Stimulated activated CD4-positive, alpha-beta T cell treated with anti-CD3 and anti-CD28 coated beads, Interleukin-2, amount 100 ng/mL, for 48 hours (primary cell): ENCODE results near the gene GPR156.
"Not testable (repeated sequence)": the region's sequence is repeated elsewhere in the genome, so short reads cannot be mapped to it uniquely, and the experiment has no call there.

Source experiments
- DNase-seq, 2 donors: peaks; one replicate each; pipeline ENCODE4 v3.0.0-alpha.2; 2020

The GPR156 gene

GRCh38 chr3:120272286-120272685 is 12.7 kb downstream of the GPR156 start:
- no peak for DNase-seq

GRCh38 chr3:120265989-120266388 is 19.0 kb downstream of the GPR156 start:
- DNase-seq, result no peak

GRCh38 chr3:120264963-120265362 is 20.1 kb downstream of the GPR156 start:
- no peak for DNase-seq

GRCh38 chr3:120263792-120264191 is 21.2 kb downstream of the GPR156 start:
- no peak for DNase-seq

- DNase-seq, result no peak
Measured at GRCh38 chr3:120258009-120258408, 27.0 kb downstream of the GPR156 start.

- DNase-seq, result no peak
Measured at GRCh38 chr3:120245386-120245785, 39.6 kb downstream of the GPR156 start.

GRCh38 chr3:120244834-120245225 is 40.2 kb downstream of the GPR156 start:
- DNase-seq, result no peak

- no peak for DNase-seq
Measured at GRCh38 chr3:120239644-120240043, 45.4 kb downstream of the GPR156 start.

- DNase-seq, result no peak
Measured at GRCh38 chr3:120227710-120228347, 57.2 kb downstream of the GPR156 start.

GRCh38 chr3:120224237-120224636 is 60.8 kb downstream of the GPR156 start:
- no peak for DNase-seq

GRCh38 chr3:120218981-120219380 is 66.0 kb downstream of the GPR156 start:
- no peak for DNase-seq

GRCh38 chr3:120216633-120217032 is 68.4 kb downstream of the GPR156 start:
- DNase-seq, result not testable (repeated sequence)

- no peak for DNase-seq
Measured at GRCh38 chr3:120214176-120214575, 70.8 kb downstream of the GPR156 start.

- no peak for DNase-seq
Measured at GRCh38 chr3:120212505-120212904, 72.5 kb downstream of the GPR156 start.

GRCh38 chr3:120209425-120209824 is 75.6 kb downstream of the GPR156 start:
- DNase-seq, result no peak

GRCh38 chr3:120204338-120204737 is 80.7 kb downstream of the GPR156 start:
- DNase-seq, result no peak

- DNase-seq, result no peak
Measured at GRCh38 chr3:120203621-120204020, 81.4 kb downstream of the GPR156 start.

GRCh38 chr3:120203016-120203415 is 82.0 kb downstream of the GPR156 start:
- DNase-seq, result no peak

GRCh38 chr3:120202363-120202762 is 82.7 kb downstream of the GPR156 start:
- no peak for DNase-seq

- DNase-seq, result no peak
Measured at GRCh38 chr3:120200493-120201235, 84.4 kb downstream of the GPR156 start.

- no peak for DNase-seq
Measured at GRCh38 chr3:120198305-120198878, 86.6 kb downstream of the GPR156 start.

GRCh38 chr3:120196812-120197211 is 88.2 kb downstream of the GPR156 start:
- no peak for DNase-seq

GRCh38 chr3:120196333-120196732 is 88.7 kb downstream of the GPR156 start:
- no peak for DNase-seq

GRCh38 chr3:120193554-120193953 is 91.5 kb downstream of the GPR156 start:
- no peak for DNase-seq
